Endothelial cell of umbilical vein (primary cell): ENCODE measurements around the gene MYEOV.

ENCODE experiments used
- CTCF ChIP-seq, 2 donors: IDR thresholded peaks; 1 replicate in 1 of 2; 2 replicates in 1 of 2; pipeline ENCODE4 v1.5.1; 2011; ENCODE audit warnings: low read length in 2 of 2, mild to moderate bottlenecking in 2 of 2, moderate library complexity in 2 of 2, control low read depth in 1 of 2, inconsistent platforms in 1 of 2, low read depth in 1 of 2; ENCODE audit not compliant: insufficient read depth in 1 of 2; ENCODE audit errors: extremely low read depth in 1 of 2
- EZH2 ChIP-seq: IDR thresholded peaks from 2 replicates; pipeline ENCODE4 v1.6.1; 2012; ENCODE audit warnings: borderline replicate concordance, low read depth, mild to moderate bottlenecking, moderate library complexity, low read length, inconsistent platforms; ENCODE audit not compliant: severe bottlenecking
- FOS ChIP-seq: IDR thresholded peaks from 2 replicates; pipeline ENCODE4 v1.6.1; 2011; ENCODE audit warnings: mild to moderate bottlenecking, low read length, moderate library complexity, borderline replicate concordance; ENCODE audit not compliant: insufficient read depth
- JUN ChIP-seq: IDR thresholded peaks from 2 replicates; pipeline ENCODE4 v1.6.1; 2011; ENCODE audit warnings: borderline replicate concordance, low read depth; ENCODE audit not compliant: insufficient read length, insufficient read depth
- POLR2A ChIP-seq: IDR thresholded peaks from 2 replicates; pipeline ENCODE4 v1.6.1; 2012; ENCODE audit warnings: low read depth, mild to moderate bottlenecking, control low read depth, low read length
- POLR2AphosphoS5 ChIP-seq: IDR thresholded peaks from 2 replicates; pipeline ENCODE4 v1.6.1; 2012; ENCODE audit warnings: low read depth, mild to moderate bottlenecking, control low read depth, low read length, moderate library complexity; ENCODE audit not compliant: insufficient read depth

GRCh38 chr11:69319255-69320106 is 25.5 kb downstream of the MYEOV start:
- TF ChIP-seq EZH2 (no peak), CTCF (IDR thresholded peaks at IDR 0.05; ENCODE audit: extremely low read depth in 1 of 2, insufficient read depth in 1 of 2, low read depth in 1 of 2, low read length in 2 of 2) (no peak), POLR2AphosphoS5 (no peak), POLR2A (no peak), JUN (no peak), FOS (no peak)
